GM21737 (cell line): ENCODE results near the gene RNF217.
"Not testable (repeated sequence)": the region's sequence is repeated elsewhere in the genome, so short reads cannot be mapped to it uniquely, and the experiment has no call there.

ENCODE experiments used
- ATAC-seq: cut with Tn5 transposase; IDR thresholded peaks from one replicate; pipeline ENCODE4 v1.9.1; 2021; ENCODE audit warnings: mild to moderate bottlenecking, moderate library complexity; ENCODE audit not compliant: unreplicated experiment

RNF217 gene

DNA sequence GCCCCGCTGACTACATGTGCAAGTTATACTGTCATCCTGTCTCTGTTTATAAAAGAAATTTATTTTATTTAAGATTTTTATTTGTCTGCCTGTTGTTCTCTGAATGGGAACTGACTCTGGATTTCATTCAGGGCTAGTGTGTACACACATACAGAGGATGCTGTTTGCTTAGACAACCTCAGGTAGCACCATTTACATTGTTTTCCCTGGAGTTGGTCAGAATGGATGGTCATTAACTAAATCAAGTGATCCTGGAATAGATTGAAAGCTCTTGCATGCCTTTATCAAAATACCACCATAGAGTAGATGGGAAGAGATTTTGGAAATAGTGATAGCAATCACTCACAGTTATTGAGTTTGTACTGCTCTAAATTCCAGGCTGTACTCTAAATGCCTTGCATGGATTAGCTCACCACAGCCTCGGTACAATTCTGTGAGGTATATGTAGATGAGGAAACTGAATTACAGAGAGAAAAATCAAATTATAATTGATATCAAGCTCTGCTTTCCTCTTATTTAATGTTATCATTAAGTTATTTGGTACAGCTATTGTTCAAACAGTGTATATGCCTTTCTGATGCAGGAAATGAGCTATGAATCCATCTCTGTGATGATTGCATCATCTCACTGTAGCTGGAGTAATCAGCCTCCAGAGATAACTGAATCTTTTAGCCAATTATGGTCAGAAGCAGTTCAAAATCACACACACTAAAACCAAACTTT lies 51.9 kb downstream of the RNF217 start:
- ATAC-seq, result no peak

DNA sequence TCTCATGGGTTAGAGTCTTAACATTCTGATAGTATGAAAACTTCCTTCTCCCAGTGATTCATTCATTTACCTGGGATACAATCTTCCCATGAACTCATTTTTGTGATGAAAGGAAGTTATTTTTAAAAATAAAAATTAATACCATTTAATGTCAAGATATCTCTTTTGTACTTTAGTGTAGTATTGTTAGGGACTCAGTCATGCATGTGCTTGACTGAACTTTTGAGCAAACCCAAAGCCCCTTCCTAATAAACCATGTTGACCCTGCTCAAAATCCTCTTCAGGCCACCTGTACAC lies 52.4 kb downstream of the RNF217 start:
- no peak for ATAC-seq

DNA sequence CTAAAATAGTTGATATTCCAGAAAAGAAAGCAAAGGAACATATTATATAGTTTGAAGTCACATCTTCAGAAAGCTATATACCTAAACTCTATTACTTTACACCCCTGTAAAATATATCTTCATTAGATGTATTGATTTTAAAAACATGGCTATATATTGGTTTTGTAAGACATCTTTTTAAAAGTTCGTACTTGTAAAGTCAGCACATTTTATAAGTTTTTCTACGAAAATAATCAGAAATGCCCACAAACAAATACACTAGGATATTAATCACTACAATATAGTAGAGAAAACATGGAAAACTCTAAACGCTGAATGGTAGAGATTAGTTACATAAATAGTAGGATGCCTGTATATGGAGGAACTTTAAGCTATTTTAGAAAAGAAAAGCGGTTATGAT lies 52.9 kb downstream of the RNF217 start:
- no peak for ATAC-seq

GRCh38 chr6:125018136-125018535 lies 55.9 kb downstream of the RNF217 start:
- ATAC-seq, result no peak

- no peak for ATAC-seq
Measured at GRCh38 chr6:125019281-125019680, 57.0 kb downstream of the RNF217 start.

DNA sequence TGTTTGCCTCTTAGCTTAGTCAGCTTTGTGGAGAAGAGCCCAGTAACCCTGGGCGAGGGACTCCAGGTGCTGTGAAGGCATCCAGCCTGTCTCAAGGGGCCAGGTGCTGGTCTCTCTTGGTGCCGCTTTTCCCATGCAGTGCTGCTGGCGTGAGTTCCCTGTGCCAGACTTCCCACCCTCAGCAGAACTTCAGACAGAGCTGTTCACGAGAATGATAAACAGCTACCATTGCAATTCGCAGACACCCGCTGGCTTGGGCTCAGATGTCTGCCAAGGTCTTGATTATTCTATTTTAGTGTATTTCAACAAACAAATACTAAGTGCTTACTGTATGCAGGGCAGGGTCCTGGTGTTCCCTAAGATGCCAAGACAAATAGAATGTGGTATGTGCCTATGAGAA lies 57.7 kb downstream of the RNF217 start:
- no peak for ATAC-seq

- ATAC-seq, result no peak
Measured at GRCh38 chr6:125020385-125020784, 58.1 kb downstream of the RNF217 start.

DNA sequence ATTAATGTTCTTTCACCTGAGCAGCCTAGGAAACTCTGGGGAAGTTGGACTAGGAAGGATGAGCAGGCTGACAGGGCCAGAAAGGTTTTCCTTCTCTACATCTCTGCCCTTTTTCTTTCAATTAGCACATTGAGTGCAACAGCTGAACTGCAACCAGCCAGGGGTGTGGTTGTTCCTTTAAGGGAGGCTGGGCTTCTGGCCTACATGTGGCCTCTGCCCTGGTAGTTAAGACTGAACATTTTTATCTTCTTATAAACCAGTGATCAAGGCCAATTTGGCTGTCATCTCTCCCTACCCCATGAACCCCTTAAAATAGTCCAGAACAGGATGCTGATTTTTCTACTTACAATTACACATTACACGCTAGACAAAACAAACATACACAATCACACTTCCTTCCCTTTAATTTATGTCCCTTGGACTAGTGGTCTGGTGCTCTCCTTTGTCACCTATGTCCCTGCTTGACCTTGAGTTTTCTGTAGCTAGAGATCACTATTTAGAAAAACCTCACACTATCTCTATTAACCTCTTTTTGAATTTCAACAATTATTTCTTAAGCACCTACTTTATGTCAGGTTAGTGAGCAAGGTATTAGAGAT lies 60.3 kb downstream of the RNF217 start:
- ATAC-seq, result no peak

GRCh38 chr6:125025164-125025854 lies 63.1 kb downstream of the RNF217 start:
- no peak for ATAC-seq

- ATAC-seq, result no peak
Measured at GRCh38 chr6:125027287-125027686, 65.0 kb downstream of the RNF217 start.

DNA sequence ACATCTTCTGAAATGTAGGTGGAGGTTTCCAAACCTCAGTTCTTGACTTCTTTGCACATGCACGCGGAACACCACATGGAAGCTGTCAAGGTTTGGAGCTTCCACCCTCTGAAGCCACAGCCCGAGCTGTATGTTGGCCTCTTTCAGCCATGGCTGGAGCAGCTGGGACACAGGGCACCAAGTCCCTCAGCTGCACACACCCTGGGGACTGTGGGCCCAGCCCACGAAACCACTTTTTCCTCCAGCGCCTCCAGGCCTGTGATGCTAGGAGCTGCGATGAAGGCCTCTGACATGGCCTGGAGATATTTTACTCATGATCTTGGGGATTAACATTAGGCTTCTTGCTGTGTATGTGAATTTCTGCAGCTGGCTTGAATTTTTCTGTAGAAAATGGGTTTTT lies 68.7 kb downstream of the RNF217 start:
- no peak for ATAC-seq

GRCh38 chr6:125031385-125031784 lies 69.1 kb downstream of the RNF217 start:
- ATAC-seq, result no peak

DNA sequence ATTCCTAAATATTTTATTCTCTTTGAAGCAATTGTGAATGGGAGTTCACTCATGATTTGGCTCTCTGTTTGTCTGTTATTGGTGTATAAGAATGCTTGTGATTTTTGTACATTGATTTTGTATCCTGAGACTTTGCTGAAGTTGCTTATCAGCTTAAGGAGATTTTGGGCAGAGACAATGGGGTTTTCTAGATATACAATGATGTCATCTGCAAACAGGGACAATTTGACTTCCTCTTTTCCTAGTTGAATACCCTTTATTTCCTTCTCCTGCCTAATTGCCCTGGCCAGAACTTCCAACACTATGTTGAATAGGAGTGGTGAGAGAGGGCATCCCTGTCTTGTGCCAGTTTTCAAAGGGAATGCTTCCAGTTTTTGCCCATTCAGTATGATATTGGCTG lies 72.7 kb downstream of the RNF217 start:
- ATAC-seq, result not testable (repeated sequence)

GRCh38 chr6:125036486-125036885 lies 74.2 kb downstream of the RNF217 start:
- ATAC-seq, result not testable (repeated sequence)

GRCh38 chr6:125037827-125038226 lies 75.6 kb downstream of the RNF217 start:
- ATAC-seq, result no peak

- no peak for ATAC-seq
Measured at GRCh38 chr6:125038925-125039324, 76.7 kb downstream of the RNF217 start.

GRCh38 chr6:125041740-125042459 lies 79.7 kb downstream of the RNF217 start:
- ATAC-seq, result no peak

DNA sequence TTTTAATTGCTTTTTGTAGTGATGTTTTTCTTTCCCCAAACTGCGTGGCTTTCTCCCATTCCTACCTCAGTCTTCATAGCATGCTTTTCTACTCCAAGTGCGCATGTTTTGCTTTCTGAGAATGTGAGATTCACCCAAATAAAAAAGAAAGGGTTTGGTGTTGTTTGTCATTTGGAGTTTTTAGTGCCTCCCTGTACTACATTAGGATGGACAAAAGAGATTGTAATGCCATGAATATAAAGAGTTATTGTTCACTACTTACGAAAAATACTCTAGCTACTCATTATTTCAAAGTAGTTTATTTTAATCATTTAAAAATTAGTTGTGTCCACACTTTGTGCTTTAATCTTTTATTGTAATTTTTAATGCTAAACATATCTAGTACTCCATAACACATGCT lies 81.8 kb downstream of the RNF217 start:
- no peak for ATAC-seq

DNA sequence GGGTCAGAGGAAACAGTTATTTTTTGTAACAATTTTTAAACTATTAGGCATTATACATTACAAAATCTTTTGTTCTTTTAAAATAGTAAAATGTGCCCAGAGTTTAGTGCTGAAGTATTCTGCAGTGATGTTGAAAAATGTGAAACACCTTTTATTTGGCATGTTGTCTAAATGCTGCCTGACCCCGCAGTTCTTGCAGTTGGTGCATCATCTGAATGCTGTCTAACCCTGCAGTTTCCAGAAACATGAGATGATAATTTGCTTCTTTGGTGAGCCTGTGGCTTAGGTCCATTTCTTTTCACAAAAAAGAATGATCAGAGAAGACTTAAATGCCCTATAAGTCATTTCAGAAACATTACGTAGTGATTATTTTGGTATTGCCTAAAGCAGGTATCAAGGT lies 82.4 kb downstream of the RNF217 start:
- no peak for ATAC-seq

- no peak for ATAC-seq
Measured at GRCh38 chr6:125046107-125046925, 84.1 kb downstream of the RNF217 start.

GRCh38 chr6:125048274-125048673 lies 86.0 kb downstream of the RNF217 start:
- ATAC-seq, result no peak
